Stimulated activated CD4-positive, alpha-beta T cell treated with anti-CD3 and anti-CD28 coated beads, TNF-alpha, amount 100 ng/mL, for 48 hours (primary cell): ENCODE measurements around the gene HSD17B8.

ENCODE experiments used
- DNase-seq, 3 donors: peaks; one replicate each; pipeline ENCODE4 v3.0.0-alpha.2; 2020; ENCODE audit warnings: low read depth in 3 of 3

HSD17B8 gene

GRCh38 chr6:33171016-33171879 lies 33.2 kb upstream of the HSD17B8 start:
- DNase-seq = no peak

GRCh38 chr6:33171880-33172687 lies 32.4 kb upstream of the HSD17B8 start:
- DNase-seq = no peak

DNA sequence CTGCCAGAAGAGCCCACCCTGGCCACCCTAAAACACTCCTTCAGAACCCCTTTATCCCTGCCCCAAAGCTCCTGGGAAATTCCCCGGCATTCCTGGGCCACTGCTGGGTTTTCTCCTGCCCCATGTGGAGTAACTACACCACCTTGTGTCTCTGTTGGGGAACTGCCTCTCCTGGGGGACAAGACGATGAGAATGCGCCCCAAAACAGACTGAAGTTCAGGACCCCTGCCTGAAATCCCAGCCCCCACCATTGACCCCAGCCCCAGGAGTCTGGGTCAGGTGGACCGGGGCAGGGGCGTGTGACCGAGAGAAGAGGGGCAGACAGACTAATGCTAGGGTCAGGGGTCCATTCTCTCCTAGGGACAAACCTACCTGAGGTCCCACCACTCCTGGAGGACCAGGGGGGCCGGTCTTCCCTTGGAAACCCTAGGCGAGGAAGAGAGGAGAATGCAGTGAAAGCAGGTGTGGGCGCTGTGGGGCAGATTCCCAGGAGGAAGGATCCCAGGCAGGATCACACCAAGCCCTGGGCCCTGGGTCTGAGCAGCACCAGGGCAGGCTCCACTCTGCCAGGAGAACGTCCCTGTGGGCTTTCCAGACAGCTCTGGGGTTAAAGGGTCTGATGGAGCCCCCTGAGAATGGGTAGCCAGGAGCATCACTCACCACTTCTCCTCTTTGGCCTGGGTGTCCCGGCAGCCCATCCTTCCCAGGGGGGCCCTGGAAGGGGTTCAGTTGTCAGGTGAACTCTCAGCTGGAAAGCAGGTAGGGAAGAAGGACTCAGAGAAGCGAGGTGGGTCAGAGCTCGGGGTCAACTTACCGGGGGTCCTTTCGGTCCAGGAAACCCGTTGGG lies 31.5 kb upstream of the HSD17B8 start:
- DNase-seq = no peak

DNA sequence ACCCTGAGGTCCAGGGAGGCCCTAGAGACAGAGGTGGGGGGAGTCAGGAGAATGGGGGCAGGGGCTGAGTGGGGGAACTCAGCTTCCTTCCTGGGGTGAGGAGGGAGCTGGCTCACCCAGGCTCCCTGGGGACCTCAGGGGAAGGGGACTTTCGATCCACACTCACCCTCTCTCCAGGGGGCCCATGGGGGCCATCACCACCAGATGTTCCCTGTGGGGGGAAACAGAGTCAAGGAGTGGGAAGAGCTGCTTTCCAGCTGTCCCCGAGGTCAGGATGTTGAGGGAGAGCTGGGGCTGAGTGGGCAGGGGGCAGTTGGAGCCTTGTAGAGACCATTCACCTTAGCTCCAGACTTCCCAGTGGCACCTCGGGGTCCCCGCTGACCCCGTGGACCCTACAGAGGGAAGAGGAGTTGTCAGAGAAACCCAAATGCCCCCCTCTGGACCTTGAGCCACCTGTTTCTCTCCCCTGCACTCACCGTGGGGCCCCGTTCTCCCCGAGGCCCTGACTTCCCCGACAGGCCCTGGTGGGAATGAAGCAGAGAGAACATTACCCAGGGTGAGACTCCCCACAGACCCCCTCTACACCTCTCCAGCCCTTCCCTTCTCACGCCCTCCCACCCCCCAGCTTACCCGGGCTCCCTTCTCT lies 30.8 kb upstream of the HSD17B8 start:
- no peak for DNase-seq

DNA sequence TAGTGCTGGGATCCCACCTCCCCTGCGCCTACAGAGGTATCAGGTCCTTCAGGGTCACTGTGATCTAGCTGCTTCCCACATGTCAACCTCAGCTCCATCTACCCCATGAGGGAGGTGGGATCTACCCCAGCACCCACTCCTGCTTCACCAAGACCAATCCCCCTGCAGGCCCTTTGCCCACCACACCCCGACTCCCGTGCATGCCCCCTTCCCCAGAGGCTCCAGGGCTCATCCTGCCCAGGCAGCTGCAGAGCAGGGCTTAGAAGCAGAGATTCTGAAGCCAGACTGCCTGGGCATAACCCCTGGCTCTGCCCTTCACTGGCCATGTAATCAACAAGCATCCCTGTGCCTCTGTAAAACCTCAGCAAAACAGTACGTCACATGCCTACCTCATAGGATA lies 29.7 kb upstream of the HSD17B8 start:
- DNase-seq = no peak

DNA sequence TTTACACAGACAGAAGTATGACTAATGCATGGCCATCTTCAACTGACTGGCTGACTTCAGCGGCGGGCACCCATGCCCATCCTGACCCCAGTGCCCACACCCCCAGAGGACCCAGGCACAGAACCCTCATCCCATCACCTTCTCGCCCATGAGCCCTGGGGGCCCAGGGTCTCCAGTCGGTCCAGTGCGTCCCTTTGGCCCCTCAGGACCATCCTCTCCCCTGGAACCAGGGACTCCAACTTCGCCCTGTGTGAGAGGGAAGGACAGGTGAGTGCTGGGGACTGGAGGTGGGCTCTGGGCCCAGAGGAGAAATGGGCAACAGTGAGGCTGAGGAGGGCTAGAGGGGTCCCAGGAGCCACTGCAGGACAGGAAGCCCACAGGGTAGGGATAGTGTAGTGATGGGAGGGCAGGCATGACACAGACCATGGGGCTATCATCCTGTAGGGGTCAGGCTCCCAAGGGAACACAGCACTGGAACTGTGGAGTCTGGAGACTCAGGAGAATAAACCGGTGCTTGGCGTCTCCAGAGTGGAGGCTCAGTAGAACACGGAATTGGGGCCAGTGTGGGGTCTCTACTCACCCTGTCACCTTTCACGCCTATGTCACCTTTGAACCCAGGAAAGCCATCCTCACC lies 28.9 kb upstream of the HSD17B8 start:
- no peak for DNase-seq

DNA sequence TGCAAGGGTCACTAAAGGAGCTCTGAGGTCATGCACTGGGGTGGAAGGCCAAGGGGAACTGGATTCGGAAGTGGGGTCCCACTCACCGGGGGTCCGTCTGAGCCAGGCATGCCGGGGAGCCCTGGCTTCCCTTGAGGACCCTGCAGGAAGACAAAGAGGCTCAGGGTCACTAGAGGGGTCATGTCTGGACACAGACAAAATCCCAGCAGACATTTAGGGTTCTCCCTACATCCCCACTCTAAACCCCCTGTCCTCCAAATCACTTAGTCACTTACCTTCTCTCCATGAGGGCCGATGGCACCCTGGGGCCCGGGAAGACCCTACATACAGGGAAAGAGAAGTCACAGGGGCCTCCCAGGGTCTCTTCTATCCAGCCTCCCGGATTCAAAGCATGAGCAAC lies 27.5 kb upstream of the HSD17B8 start:
- no peak for DNase-seq

DNA sequence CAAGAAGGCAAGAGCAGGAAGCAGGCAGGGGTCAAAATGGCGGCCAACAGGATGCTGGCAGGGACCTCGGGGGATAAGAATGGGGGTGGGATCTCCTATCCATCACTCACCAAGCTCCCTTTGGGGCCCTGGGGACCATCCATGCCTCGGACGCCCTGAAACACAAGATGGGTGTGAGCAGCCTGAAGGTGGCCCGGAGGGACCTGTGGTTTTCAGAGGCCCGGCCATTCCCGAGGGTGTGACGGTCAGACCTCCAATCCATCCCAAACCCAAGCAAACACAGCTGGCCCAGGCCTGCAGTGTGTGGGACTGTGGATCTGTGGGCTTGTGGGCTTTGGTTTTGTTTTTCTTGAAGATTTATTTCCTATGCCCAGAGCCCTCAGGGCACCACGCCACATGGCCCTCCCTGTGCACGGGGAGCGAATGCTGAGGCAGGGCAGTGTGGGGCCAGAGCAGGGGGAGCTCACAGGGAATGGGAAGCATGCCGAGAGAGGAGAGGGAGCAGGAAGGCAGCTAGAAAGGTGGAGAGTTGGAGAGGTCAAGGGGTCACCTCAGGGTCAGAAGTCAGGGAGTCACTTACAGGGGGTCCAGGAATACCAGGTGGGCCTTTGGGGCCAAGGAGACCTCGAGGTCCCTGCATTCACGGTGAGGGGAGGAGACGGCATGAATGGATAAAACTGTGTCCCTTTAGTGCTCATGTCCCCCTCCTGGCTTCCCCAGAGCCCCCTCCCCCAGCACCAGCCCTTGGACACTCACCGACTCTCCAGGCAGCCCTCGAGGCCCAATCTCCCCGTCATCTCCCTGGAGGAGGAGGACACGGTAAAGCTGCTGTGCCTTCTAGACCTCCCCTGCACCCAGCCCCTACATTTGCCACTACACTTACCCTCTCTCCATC lies 26.7 kb upstream of the HSD17B8 start:
- DNase-seq = no peak

DNA sequence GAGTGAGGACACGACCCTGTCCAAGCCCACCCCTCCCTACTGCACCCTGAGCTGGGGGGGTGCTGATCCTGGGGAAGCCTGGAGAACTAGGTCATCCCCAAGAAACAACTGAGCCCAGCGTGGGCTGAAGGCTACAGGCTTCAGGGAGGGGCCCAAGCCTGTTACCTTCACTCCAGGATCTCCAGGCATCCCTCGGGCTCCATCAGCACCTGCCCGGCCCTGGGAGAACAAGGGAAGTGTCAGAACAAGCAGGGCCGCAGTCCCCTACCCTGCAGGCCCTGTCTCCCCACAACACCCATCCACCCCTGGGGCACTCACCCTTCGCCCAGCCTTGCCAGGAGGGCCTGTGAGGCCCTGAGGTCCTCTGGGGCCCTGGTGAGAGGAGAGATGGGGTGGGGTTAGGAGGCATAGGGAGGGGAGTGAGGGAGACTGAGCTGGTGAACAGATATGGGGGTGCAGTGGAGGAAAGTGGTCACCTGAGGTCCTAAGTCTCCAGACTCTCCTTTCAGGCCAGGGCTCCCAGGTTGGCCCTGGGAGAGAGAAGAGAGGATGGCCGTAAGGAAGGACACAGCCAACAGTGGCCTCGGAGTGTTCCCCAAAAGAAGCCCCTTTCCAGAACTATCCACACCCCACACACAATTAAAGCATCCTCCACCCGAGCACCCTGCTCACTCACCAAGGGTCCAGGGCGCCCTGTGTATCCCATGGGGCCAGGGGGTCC lies 25.5 kb upstream of the HSD17B8 start:
- DNase-seq = no peak

GRCh38 chr6:33181141-33181540 lies 23.3 kb upstream of the HSD17B8 start:
- DNase-seq = no peak

GRCh38 chr6:33183071-33183683 lies 21.3 kb upstream of the HSD17B8 start:
- no peak for DNase-seq

DNA sequence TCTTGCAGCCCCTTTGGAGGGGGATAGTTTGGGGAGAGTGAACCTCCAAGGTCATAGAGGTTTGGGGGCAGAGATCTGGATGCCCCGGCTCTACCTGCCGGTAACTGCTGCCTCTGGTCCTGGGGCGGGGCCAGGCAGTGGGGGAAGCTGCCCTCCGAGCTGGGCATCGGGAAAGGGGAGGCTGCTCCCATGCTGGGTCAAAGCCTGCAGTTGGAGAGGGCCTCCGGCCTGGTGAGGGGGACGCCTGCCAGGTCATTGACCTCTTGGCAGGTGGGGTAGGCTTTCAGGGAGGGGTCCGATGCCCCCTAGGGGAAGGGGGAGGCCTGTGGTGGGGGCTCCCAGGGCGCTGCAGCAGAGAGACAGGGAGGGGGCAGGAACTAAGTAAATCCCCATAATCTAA lies 19.3 kb upstream of the HSD17B8 start:
- DNase-seq = no peak

GRCh38 chr6:33185654-33186187 lies 18.7 kb upstream of the HSD17B8 start:
- no peak for DNase-seq

DNA sequence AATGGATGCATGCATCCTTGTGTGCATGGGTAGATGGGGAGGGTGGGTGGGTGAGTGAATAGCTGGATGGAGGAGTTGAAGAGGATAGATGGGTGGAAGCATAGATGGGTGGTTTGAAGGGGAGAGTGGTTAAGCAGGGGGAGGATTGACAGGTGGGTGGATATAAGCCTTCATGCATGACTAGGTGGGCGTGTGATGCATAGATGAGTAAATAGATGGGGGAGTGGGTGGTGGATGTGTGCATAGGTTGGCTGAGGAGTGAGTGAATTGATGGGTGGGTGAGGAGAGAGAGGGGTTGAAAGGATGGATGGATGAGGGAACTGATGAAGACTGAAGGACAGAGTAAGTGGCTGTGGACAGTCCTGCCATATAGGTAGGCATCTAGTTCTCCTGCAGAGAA lies 16.6 kb upstream of the HSD17B8 start:
- DNase-seq = no peak

DNA sequence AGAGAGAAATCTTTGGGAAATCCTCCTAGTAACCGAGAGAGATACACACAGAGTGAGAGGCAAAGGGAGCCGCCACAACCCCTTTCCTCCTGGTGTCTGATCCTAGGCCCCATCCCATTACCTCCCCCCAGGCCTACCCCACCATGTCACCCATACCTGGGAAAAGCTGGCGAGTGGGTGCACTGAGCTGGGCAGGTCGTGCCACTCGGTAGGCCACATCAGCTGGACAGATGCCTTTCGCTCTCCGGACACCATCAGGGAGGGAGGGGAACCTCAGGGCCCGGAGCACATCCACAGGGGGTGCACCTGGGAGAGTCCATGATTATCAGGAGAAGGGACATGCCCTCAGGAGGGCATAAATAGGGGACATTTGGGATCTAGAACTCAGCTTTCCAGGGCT lies 15.3 kb upstream of the HSD17B8 start:
- no peak for DNase-seq

DNA sequence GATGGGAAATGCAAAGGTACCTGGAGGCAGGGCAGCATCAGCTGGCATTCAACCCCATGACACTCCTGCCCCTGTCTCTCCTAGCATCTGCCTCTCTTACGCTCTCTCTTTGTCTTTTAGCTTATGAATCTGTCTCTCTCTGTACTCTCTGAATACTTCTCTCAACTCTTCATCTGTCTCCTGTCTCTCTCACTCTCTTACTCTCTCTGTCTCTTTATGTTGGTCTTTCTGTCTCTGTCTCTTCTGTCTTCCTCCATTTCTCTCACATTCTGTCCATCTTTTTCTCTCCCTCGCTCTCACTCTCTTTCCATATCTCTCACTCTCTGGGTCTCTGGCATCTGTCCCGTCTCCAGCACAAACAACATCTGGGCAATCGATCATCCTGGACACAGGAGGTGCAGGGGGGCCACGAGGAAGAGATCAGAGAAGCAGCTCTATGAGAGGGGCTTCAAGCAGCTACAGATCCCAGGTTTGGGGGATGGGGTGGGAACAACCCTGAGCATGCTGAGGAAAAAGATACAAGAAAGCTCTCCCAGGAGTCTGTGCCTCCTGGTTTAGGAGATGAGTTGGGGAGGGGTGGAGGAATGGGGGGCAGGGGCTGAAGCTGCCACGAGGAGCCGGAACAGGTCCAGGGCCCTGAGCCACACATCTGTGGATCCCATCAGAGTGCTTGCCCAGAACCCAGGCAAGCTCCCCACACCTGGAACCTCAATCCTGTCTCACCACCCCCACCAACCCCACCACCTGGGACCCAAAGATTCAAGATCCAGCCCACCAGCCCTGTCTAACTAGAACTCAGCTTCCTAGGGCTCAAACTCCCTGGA lies 14.6 kb upstream of the HSD17B8 start:
- no peak for DNase-seq

DNA sequence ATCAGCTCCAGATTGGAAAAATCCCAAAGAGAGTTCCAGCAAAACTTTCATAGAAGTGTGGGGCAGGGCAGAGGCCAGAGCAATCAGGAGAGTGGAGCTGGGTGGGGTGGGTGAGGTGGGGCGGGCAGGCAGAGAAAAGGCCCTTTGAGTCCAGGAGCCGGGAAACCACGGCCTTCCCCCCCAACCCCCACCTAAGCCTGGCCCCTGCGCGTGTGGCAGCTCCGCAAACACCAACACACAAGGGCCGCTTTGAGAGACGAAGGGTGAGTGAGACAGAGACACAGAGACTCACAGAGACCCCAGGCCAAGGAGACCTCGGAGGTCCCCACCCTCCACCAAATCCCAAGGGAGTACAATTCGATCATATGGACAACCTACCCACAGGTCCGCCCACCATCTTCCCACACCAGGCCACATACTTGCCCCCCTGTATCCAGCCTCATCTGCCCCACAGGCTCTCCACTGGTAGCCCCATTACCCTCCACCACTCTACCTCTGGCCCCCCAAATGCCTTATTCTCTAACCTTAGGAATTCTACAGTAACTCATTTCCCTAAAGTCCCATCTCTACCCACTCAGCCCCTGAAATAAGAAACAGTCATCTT lies 13.8 kb upstream of the HSD17B8 start:
- no peak for DNase-seq
